GM19468 (cell line): ENCODE measurements around the gene COLEC12.
"Not testable (repeated sequence)": the region's sequence is repeated elsewhere in the genome, so short reads cannot be mapped to it uniquely, and the experiment has no call there.

ENCODE experiments used
- ATAC-seq: cut with Tn5 transposase; IDR thresholded peaks from one replicate; pipeline ENCODE4 v1.9.1; 2021; ENCODE audit warnings: mild to moderate bottlenecking, moderate library complexity, moderate number of reproducible peaks; ENCODE audit not compliant: unreplicated experiment; ENCODE audit errors: extremely low read depth

Gene COLEC12

GRCh38 chr18:416930-417329 lies 83.6 kb downstream of the COLEC12 start:
- ATAC-seq, result no peak

- no peak for ATAC-seq
Observed at GRCh38 chr18:415617-416612, 84.6 kb downstream of the COLEC12 start.

- ATAC-seq, result no peak
Observed at GRCh38 chr18:415047-415446, 85.5 kb downstream of the COLEC12 start.

- no peak for ATAC-seq
Observed at GRCh38 chr18:413233-413632, 87.3 kb downstream of the COLEC12 start.

GRCh38 chr18:410047-410455 lies 90.5 kb downstream of the COLEC12 start:
- no peak for ATAC-seq

- ATAC-seq, result no peak
Observed at GRCh38 chr18:408367-408766, 92.1 kb downstream of the COLEC12 start.

GRCh38 chr18:407626-408224 lies 92.8 kb downstream of the COLEC12 start:
- ATAC-seq, result no peak

- no peak for ATAC-seq
Observed at GRCh38 chr18:407191-407590, 93.3 kb downstream of the COLEC12 start.

- no peak for ATAC-seq
Observed at GRCh38 chr18:406677-407076, 93.8 kb downstream of the COLEC12 start.

GRCh38 chr18:405006-405405 lies 95.5 kb downstream of the COLEC12 start:
- not testable (repeated sequence) for ATAC-seq

GRCh38 chr18:404061-404636 lies 96.4 kb downstream of the COLEC12 start:
- no peak for ATAC-seq

GRCh38 chr18:402129-402528 lies 98.4 kb downstream of the COLEC12 start:
- ATAC-seq, result no peak

GRCh38 chr18:400456-400855 lies 100.0 kb downstream of the COLEC12 start:
- no peak for ATAC-seq

- no peak for ATAC-seq
Observed at GRCh38 chr18:399631-400135, 100.8 kb downstream of the COLEC12 start.

GRCh38 chr18:398935-399630 lies 101.4 kb downstream of the COLEC12 start:
- no peak for ATAC-seq

GRCh38 chr18:396556-396955 lies 103.9 kb downstream of the COLEC12 start:
- ATAC-seq, result no peak

GRCh38 chr18:396251-396555 lies 104.3 kb downstream of the COLEC12 start:
- ATAC-seq, result no peak

- ATAC-seq, result no peak
Observed at GRCh38 chr18:395456-396250, 104.8 kb downstream of the COLEC12 start.

- ATAC-seq, result no peak
Observed at GRCh38 chr18:394987-395362, 105.5 kb downstream of the COLEC12 start.
